GM18499 (cell line): ENCODE measurements around the gene GDPD2.
"Not testable (repeated sequence)": the region's sequence is repeated elsewhere in the genome, so short reads cannot be mapped to it uniquely, and the experiment has no call there.

Source experiments
- ATAC-seq: cut with Tn5 transposase; IDR thresholded peaks from one replicate; pipeline ENCODE4 v1.9.1; 2021; ENCODE audit warnings: moderate number of reproducible peaks; ENCODE audit not compliant: insufficient read depth, unreplicated experiment

The GDPD2 gene

DNA sequence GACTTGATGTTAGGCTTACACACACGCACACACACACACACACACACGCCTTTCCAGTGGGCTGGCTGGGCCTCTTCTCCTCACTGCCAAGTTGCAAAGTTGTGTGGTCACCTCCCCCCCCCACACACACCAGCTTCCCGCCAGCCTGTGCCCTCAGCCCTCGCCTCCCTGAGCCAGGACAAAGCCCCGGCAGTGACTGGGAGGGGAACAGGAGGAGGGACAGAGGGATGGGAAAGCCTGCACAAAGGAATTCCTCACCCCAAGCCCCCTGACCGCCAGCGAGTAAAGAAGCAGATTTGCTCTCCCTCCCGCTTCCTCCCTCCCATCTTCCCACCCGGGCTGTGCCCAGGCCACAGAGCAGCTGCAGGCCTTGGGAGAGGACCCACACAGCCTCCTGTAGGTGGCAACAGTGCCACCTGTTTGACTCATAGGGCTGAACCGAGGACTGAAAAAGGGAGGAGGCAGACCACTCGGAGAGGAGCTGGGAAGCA lies at the start of gene GDPD2:
GDPD2 (plus strand) TSS at position 464 of the 491 bp plus-strand sequence. CDS start 1,671 bp downstream, outside the sequence.
- no peak for ATAC-seq

GRCh38 chrX:70386235-70386634 lies 36.9 kb upstream of the GDPD2 start:
- ATAC-seq = no peak

- ATAC-seq = no peak
These were observed 24.2 kb upstream of the GDPD2 start for GRCh38 chrX:70398899-70399298.

DNA sequence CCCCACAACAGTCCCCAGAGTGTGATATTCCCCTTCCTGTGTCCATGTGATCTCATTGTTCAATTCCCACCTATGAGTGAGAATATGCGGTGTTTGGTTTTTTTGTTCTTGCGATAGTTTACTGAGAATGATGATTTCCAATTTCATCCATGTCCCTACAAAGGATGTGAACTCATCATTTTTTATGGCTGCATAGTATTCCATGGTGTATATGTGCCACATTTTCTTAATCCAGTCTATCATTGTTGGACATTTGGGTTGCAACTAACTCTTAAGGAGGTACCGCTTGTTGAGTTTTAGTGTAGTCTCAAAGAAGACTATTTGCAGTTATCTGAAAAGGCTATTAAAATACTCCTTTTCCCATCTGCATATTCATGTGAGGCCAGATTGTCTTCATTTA lies 22.9 kb upstream of the GDPD2 start:
- ATAC-seq = not testable (repeated sequence)

GRCh38 chrX:70402721-70403120 lies 20.4 kb upstream of the GDPD2 start:
- no peak for ATAC-seq

DNA sequence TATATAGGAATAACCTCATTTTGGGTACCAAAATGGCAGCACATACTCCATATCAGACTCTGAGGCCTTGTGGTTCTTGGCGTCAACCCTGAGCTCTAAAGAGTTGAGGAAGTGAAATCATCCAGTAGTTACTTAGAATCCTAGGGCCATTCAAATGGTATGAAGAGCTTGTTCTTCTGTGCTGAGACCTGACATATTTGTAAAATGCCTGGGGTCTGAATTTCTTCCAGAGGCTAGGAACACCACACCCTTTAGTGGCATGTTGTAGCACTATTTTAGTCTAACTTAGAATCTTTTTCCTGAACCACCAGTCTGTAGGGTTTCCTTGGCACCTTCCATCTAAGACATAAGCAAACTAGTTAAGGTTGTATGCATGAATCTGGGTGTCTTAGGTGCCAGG lies 18.1 kb upstream of the GDPD2 start:
- no peak for ATAC-seq

DNA sequence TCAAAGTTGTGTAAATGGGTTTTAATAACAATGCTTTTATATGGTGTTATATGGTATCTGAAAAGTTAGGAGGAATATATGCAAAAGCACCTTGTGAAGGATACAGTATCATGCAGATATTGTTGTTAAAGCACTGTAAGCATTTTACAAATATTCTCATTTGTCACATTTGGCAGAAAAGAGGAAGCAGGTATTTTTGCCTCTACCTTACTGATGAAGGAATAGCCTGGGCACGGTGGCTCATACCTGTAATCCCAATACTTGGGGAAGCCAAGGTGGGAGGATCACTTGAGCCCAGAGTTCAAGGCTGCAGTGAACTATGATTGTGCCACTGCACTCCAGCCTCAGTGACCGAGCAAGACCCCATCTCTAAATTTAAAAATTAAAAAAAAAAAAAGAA lies 12.2 kb upstream of the GDPD2 start:
- ATAC-seq = no peak

GRCh38 chrX:70411475-70411874 lies 11.6 kb upstream of the GDPD2 start:
- ATAC-seq = no peak

DNA sequence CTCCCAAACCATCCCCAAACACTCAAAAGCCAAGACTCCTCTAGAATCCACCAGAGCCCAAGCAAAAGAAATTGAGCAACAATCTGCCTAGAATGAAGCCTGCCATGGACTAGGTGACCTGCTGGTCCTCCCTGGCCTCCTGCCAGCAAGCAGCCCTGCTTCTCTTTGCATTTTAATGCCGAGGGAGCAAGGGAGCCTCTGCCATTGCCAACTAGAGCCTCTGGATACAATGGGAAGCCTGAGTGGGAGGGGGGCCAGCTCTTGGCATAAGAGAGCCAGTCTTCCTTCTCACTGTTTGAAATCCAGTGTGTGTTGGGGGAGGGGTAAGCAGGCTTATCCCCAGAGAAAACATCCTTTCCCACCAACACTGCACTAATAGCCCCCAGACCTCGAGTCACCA lies 1.5 kb upstream of the GDPD2 start:
- ATAC-seq = no peak

- no peak for ATAC-seq
These were observed 992 bp downstream of the GDPD2 start for GRCh38 chrX:70423936-70424675.

DNA sequence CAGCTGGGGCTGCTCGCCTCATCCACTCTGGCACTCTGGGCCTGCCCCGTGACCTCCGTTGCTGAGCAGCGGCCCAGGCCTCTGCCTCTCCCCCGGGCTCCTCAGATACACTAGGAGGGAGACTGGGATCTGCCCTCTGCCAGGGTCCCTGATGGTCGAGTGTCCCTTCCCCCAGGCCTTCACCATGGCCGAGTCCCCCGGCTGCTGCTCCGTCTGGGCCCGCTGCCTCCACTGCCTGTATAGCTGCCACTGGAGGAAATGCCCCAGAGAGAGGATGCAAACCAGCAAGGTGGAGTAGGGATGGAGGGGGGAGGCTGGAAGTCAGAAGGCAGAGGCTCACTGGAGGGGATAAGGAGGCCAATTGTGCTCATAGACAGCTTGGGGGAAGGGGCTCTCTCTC lies 1.7 kb downstream of the GDPD2 start:
- no peak for ATAC-seq

DNA sequence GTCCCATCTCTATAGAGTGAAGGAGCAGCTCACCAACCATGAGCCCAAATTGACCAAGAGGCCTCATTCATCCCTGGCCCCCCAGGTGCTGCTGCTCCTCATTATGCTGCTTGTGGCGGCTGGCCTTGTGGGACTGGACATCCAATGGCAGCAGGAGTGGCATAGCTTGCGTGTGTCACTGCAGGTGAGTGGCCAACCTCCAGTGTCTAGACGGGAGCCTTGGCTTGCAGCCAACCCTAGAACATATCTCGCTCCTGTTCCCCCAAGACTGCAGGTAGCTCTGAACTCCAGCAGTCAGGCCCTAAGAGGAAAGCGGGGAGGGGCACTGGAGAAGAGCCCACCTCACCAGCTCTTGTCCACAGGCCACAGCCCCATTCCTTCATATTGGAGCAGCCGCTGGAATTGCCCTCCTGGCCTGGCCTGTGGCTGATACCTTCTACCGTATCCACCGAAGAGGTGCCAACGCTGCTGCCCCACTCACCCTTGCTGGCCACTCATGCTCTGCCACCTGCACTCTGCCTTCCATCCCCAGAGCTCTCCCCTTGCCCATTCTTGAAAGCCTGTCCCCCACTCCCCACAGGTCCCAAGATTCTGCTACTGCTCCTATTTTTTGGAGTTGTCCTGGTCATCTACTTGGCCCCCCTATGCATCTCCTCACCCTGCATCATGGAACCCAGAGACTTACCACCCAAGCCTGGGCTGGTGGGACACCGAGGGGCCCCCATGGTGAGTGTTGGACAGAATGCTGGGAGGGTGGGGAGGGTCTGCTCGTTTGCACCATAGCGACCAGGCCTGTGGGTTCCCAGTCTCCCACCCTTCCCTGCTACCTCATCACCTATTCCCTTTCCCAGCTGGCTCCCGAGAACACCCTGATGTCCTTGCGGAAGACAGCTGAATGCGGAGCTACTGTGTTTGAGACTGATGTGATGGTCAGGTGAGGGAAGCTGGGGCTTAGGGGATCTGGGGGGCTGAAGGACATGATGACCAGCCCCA lies 3.5 kb downstream of the GDPD2 start:
- no peak for ATAC-seq

DNA sequence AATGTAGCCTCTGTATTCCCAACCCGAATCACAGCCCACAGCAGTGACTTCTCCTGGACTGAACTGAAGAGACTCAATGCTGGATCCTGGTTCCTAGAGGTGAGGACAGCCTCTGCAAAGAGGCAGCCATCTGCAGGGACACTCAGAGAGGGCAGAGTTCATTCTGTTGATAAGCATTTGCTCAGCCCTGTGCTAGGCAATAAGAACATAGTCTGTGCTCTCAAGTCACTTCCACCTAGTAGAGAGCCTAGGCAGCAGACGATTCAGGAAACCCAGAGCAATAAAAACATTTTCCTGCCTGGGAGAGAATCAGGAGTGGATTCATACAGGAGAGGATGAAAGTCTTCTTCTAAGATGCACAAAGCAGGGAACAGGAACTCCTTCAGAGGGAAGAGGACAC lies 4.3 kb downstream of the GDPD2 start:
- ATAC-seq = no peak

DNA sequence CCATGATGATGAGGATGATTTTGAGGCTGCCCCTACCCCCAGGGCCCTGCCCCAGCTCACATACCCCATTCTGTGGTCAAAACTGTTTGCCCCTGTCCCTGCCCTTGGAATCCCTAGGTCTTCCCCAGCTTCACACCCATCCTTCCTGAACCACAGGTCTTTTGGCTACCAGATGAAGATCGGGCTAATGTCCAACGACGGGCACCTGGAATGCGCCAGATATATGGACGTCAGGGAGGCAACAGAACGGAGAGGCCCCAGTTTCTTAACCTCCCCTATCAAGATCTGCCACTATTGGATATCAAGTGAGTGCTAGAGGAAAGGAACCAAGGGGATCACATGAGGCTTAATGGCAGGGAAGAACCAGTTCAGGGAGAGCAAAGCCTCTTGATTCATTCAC lies 6.6 kb downstream of the GDPD2 start:
- ATAC-seq = no peak

DNA sequence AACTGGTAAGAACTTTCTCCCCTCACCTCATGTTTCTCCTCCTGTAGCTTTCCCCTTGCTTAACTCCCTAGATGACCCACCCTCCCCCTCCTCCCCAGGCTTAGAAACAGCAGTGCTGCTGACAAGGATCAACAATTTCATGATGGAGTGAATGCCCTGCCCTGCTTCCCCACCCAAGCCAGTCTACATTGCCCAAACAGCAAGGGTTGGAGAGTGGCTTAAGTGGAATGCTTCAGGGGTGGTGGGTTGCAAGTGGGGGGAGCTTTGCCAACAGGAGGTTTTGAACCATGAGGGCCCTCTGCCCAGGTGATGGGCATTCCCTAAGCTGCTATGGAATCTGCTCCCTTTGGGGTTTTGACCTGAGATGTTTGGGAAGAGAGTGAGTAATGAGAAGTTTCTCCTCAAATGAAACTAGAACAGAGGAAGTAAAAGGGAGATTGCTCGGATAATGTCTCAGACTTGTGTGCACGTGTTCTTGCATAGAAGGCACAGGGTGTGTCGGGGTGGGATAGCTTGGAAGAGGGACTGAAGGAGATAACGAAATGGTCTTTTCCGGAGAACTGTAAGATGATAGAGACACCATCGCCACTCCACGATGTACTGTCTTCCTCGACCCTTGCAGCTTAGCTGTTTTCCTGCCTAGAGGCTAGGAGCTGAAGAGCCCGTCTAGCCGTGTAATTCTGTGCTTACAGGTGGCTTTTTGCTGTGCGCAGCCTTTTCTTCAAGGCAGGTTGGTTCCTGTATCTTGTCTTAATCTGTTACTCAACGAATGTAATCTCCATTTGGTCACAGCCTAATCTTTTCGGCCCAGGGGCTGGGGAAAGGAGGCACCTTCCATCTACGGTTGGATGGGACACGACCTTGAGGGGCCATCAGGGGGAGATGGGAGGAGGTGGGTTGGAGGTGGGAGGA lies 10.1 kb downstream of the GDPD2 start:
- ATAC-seq = no peak

DNA sequence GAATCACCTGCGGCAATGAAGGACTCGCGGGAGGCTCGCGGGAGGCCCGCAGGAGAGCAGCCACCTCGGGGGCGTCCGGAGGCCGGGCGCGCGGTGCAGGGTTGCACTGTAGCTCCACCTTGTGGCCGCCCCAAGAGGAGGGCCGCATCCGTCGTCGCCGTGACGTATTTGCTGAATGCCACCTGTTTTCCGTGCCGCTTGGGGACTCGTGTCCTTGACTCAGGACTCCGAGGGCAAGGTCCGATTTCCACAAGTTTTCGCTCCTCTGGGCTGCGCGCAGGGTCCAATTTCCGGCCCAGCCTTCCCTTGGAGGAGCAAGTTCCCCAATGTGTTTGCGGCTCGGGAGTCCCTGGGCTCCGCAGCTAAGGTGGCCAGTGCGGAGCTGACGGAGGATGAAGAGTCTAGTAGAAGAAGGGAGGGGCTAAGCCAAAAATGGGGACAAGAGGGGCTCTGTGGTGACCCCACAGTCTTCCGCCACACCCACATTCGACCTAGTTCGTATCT lies 10.8 kb downstream of the GDPD2 start:
- no peak for ATAC-seq

- no peak for ATAC-seq
These were observed 11.3 kb downstream of the GDPD2 start for GRCh38 chrX:70434352-70434866.

GRCh38 chrX:70434914-70435586 lies 11.9 kb downstream of the GDPD2 start:
- no peak for ATAC-seq

DNA sequence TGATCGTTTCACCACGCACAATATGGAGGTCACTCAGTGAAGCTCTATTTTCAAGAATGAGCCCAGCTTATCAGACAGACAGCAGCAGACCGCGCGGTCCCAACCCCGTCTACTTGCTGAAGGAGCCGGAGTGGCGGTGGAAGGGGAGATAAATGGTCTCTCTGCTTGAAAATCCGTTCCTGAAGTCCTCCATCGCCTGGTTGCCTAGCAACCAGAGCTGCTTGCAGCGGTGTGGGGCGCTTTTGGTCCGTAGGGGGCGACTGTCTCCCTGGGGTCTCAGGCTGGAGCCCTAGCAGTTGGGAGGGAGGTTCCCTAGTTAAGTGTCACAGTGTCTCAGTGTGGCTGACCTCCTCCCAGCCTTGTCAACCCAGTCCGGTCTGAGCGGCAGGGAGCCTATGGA lies 13.2 kb downstream of the GDPD2 start:
- ATAC-seq = no peak
